AG09319 (cell line): ENCODE data around the gene ATP2C2.

Experiments
- DNase-seq: peaks from one replicate; pipeline ENCODE4 v3.0.0-alpha.2; 2010; ENCODE audit warnings: low read depth; ENCODE audit errors: extremely low read depth
- CTCF ChIP-seq: IDR thresholded peaks from 2 replicates; pipeline ENCODE4 v1.5.1; 2011; ENCODE audit warnings: low read depth, mild to moderate bottlenecking, inconsistent platforms, low read length, moderate library complexity

The ATP2C2 gene

DNA sequence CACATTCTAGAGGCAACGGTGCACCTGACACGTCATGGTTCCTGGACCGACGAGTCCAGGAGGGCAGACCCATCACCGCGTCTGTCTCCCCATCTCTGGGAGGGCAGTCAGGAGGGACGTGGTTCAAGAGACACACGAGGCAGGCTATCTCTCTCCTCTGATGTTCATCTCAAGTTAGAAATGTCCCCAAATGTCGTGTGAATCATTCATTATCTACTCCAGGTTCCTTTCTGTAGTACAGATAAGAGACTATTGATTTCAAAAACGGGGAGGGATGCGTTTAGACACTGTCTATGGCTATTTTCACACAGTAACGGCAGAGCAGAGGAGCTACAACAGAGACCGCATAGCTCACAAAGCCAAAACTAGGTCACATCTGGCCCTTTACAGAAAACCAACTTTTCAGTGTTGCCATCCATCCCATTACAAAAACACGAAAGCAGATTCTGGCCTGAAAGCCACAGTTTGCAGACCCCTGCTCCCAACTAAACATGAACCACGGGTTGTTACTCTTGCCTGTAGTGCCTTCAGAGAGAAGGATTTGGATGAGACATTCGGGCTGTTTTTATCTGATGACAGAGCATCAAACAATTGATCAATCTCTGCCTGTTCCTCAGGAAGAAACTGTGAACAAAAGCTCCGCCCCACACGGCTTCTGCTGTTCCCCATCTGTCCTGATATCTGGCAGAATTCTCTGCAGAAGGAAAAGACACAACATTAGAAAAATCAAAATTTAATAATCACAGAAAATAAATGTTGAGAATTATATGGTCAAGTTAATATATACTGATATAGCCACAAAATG, 129.3 kb downstream of the ATP2C2 start:
- no peak for TF ChIP-seq CTCF
- no peak for DNase-seq

DNA sequence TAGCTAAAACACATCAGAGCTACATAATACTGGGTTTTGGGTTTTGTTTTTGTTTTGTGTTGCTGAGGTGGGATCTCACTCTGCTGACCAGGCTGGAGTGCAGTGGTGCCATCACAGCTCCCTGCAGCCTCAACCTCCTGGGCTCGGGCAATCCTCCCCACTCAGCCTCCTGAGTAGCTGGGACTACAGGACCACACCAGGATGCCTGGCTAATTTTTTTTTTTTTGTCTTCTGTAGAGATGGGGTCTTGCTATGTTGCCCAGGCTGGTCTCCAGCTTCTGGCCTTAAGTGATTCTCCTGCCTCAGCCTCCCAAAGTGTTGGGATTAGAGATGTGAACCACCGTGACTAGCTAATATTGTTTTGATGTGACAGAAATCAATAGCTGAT, 129.9 kb downstream of the ATP2C2 start:
- no peak for TF ChIP-seq CTCF
- no peak for DNase-seq

DNA sequence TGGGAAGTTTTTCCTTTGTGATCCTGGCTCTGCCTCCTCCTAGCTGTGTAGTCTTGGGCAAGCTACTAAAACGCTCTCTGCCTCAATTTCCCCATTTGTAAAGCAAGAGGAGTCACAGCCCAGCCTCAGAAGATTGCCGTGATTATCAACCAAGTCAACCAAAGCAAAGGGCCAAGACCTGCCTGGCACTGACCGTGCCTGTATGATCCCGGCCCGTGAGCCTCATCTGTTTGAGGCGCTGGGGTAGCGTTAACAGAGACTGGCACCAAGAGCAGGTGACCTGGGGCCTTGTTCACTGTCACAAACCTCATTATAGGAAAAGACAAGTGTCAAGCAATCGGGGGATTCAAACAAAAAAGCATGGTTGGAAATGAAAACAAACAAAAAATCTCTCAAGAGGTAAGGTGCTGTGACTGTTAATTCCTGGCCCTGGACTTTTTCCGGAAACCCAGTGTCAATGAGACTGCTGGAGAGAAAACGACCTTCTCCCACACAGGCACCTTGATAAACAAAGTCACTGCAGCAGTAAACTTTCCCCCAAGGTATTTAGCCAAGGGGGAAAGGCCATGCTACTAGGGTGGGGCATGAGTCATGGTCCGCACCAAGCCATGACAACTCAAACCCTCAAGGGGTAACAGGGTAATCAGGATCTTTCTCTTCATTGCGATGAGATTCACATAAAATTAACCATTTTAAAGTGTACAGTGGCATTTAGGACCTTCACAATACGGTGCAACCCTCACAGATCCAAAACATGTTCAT, 130.7 kb downstream of the ATP2C2 start:
- no peak for TF ChIP-seq CTCF
- DNase-seq: no peak

DNA sequence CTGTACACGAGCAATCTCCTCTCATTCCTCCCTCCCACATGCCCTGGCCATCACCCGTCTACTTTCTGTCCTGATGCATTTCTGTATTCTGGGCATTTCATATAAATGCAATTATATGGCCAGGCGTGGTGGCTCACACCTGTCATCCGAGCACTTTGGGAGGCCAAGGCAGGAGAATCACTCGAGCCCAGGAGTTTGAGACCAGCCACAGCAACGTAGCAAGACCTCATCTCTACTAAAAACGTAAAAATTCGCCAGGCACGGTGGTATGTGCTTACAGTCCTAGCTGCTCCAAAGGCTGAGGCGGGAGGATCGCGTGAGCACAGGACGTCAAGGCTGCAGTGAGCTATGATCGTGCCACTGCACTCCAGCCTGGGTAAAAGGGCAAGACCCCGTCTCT, 131.3 kb downstream of the ATP2C2 start:
- no peak for DNase-seq

DNA sequence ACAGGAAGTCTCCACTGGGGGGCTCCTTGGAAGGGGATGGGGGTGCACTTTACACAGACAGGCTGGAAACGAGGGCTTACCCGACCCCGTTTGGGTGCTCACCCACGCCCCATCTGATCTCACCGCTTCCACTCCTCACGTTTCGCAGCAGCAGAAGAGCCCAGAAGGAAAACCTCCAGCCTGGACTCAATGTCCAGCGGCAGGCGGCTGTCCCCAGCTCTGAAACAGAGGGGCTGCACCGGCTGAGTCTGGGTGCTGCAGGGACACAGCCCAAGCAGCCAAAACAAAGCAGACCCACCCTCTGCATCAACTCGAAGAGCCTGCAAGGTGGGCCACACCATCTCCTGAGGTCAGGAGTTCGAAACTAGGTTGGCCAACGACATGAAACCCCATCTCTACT, 132.2 kb downstream of the ATP2C2 start:
- DNase-seq: no peak
- no peak for TF ChIP-seq CTCF

More for the DNA sequence above, 131.3 kb downstream of the ATP2C2 start:
- TF ChIP-seq CTCF: no peak

GRCh38 chr16:84501077-84501735, 132.9 kb downstream of the ATP2C2 start:
- no peak for TF ChIP-seq CTCF
- no peak for DNase-seq

- no peak for TF ChIP-seq CTCF
- DNase-seq: no peak
These were observed 133.7 kb downstream of the ATP2C2 start for GRCh38 chr16:84502075-84502474.
